Dendritic cell treated with granulocyte-macrophage colony-stimulating factor and Interleukin-4, amounts not matched to agents 40 ng/mL and 50 ng/mL, for 4 days (primary cell): ENCODE results near the gene DHRS7B.

Experiments used
- H3K27ac Mint-ChIP-seq: one replicate; pipeline ENCODE4 v1.8.0; 2022; ENCODE audit warnings: mild to moderate bottlenecking, mixed read lengths
- H3K27me3 Mint-ChIP-seq: one replicate; pipeline ENCODE4 v1.8.0; 2022; ENCODE audit warnings: mild to moderate bottlenecking, mixed read lengths
- H3K36me3 Mint-ChIP-seq: one replicate; pipeline ENCODE4 v1.8.0; 2022; ENCODE audit warnings: low read depth, mixed read lengths
- H3K4me1 Mint-ChIP-seq: one replicate; pipeline ENCODE4 v1.8.0; 2022; ENCODE audit warnings: low read depth, mixed read lengths
- H3K4me3 Mint-ChIP-seq: one replicate; pipeline ENCODE4 v1.8.0; 2022; ENCODE audit warnings: mild to moderate bottlenecking, moderate library complexity, mixed read lengths
- H3K9me3 Mint-ChIP-seq: one replicate; pipeline ENCODE4 v1.8.0; 2022; ENCODE audit warnings: mixed read lengths
- intact Hi-C: fragments of 100-400 bp; cut with micrococcal nuclease; formaldehyde crosslinking; loops from one replicate; pipeline ENCODE4 v1.15.0; 2022

The DHRS7B gene

GRCh38 chr17:21170809-21171208, 44.0 kb downstream of the DHRS7B start:
- intact Hi-C loops = no loop called here
- H3K4me3 Mint-ChIP-seq = no peak overlapping the region
- H3K27me3 Mint-ChIP-seq = no peaks in the 10 kb centered on the region
- peak overlapping the region; percentile 72 for H3K27ac Mint-ChIP-seq
- peaks cover 62% of the 10 kb centered on the region for H3K4me1 Mint-ChIP-seq
- peaks cover 35% of the 10 kb centered on the region for H3K36me3 Mint-ChIP-seq
- no peaks in the 10 kb centered on the region for H3K9me3 Mint-ChIP-seq

DNA sequence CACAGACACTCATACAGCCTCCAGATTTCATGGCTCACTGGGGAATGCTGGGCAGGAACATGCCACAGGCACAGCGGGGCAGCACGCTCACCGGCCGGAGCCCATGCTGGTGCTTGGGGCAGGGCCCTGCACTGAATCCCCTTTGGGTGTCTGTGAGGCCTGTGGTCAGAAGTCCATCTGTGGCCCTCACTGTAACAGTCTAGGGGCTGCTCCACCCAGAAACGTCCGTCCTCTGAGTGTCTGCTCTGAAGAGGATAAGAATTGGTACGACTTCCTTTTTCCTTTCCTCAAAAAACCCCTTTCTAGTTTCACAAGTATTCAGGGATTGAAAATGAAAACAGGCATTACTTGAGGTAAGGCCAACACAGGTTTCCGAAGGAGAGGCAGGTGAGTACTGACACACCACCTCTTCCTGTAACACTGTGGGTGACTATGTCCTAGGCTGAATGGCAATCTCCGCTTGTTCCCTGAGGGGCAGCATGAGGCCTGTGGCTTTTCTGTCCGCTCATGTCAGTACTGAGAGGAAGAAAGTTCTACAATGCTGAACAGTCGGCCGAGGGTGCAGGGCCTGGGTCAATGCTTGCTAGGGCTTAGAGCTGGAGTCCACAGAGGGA, 44.7 kb downstream of the DHRS7B start:
- Mint-ChIP-seq H3K4me1 (peaks cover 62% of the 10 kb centered on the region), H3K9me3 (no peaks in the 10 kb centered on the region), H3K36me3 (peaks cover 39% of the 10 kb centered on the region), H3K4me3 (no peak overlapping the region), H3K27me3 (no peaks in the 10 kb centered on the region), H3K27ac (peak overlapping the region; percentile 72)
- intact Hi-C loops = no loop called here

GRCh38 chr17:21171970-21172510, 45.3 kb downstream of the DHRS7B start:
- intact Hi-C loops = no loop called here
- Mint-ChIP-seq H3K27ac (peak overlapping the region; percentile 72), H3K36me3 (peaks cover 42% of the 10 kb centered on the region), H3K4me1 (peaks cover 55% of the 10 kb centered on the region), H3K4me3 (no peak overlapping the region), H3K9me3 (no peaks in the 10 kb centered on the region), H3K27me3 (no peaks in the 10 kb centered on the region)

GRCh38 chr17:21172846-21173245, 46.1 kb downstream of the DHRS7B start:
- Mint-ChIP-seq H3K9me3 (no peaks in the 10 kb centered on the region), H3K36me3 (peaks cover 50% of the 10 kb centered on the region), H3K4me1 (peaks cover 48% of the 10 kb centered on the region), H3K27ac (peak overlapping the region; percentile 10), H3K27me3 (no peaks in the 10 kb centered on the region), H3K4me3 (no peak overlapping the region)
- intact Hi-C loops = no loop called here

DNA sequence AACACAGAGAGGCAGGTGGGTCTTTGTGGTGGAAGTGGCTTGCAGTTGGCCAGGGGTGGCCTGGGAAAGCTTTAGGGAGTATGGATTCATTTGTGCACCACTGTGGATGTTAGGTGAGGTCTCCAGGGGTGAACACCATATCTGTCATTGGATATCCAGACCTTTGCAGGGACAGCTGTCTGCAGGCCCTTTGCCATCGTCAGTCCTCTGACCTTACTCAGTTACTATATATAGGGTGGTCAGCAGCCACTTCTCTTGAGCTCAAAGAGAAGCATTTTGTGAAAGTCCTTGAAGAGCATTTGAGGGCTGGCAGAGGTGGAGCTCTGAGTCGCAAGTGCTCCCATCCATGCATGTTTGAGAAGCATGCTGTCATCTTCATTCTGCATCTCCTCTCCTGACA, 46.8 kb downstream of the DHRS7B start:
- H3K4me3 Mint-ChIP-seq = no peak overlapping the region
- peaks cover 56% of the 10 kb centered on the region for H3K36me3 Mint-ChIP-seq
- H3K27me3 Mint-ChIP-seq = no peaks in the 10 kb centered on the region
- peaks cover 48% of the 10 kb centered on the region for H3K4me1 Mint-ChIP-seq
- H3K27ac Mint-ChIP-seq = peak overlapping the region; percentile 10
- no peaks in the 10 kb centered on the region for H3K9me3 Mint-ChIP-seq
- intact Hi-C loops = no loop called here

- Mint-ChIP-seq H3K9me3 (no peaks in the 10 kb centered on the region), H3K27ac (peak overlapping the region; percentile 31), H3K36me3 (peaks cover 63% of the 10 kb centered on the region), H3K27me3 (no peaks in the 10 kb centered on the region), H3K4me3 (no peak overlapping the region), H3K4me1 (peaks cover 48% of the 10 kb centered on the region)
- intact Hi-C loops = no loop called here
These were observed 47.4 kb downstream of the DHRS7B start for GRCh38 chr17:21174186-21174585.

DNA sequence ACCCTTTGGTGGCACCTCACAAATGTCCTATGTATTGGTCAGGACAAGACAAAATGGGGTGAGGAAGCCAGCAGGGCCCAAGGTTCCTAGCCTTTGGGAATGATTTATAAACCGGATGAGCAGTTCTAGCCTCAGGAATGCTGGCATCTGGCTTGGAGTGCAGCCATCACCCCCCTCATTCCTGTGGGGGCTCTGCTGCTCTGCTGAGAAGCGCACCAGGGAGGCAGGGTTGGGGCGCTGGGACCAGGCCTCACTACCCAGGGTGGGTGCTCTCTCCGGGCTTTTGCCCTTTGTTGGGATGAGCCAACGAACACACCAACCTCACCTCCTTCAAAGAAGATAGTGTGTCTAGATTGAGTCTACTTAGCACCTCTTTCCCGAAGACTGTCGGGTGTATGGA, 47.9 kb downstream of the DHRS7B start:
- Mint-ChIP-seq H3K4me3 (no peak overlapping the region), H3K4me1 (peaks cover 48% of the 10 kb centered on the region), H3K27me3 (no peaks in the 10 kb centered on the region), H3K9me3 (no peaks in the 10 kb centered on the region), H3K36me3 (peaks cover 68% of the 10 kb centered on the region), H3K27ac (peak overlapping the region; percentile 31)
- intact Hi-C loops = no loop called here

DNA sequence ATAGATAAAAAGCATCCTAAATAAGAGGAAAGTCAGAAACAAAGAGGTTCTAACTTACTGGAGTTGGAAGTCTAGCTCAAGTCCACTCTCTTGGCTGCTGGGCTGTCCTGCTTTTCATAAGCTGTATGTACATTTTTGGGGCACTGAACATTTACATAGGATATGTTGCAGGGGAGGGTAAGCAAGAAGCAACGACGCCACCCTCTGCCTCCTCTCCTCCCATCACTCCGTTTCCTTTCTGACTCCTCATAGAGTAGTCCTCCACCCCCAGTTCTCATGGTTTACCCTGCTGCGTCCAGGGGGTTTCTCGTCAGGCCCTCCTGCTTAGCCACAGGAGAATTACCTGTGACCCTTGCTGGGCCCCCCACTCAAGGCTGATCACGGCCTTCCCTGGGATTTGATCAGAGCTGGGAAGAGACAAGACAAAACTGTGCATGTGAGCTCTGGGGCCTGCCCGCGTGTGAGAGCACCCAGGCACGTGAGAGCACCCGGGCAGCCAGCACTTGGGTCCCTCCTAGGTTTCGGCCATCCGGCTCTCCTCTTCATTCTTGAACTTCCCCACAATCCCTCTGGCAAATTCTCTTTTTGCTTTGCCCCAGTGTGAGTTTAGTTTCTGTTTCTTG, 50.1 kb downstream of the DHRS7B start:
- Mint-ChIP-seq H3K9me3 (no peaks in the 10 kb centered on the region), H3K36me3 (peaks cover 67% of the 10 kb centered on the region), H3K27ac (no peak overlapping the region), H3K4me1 (peaks cover 27% of the 10 kb centered on the region), H3K4me3 (no peak overlapping the region), H3K27me3 (no peaks in the 10 kb centered on the region)
- intact Hi-C loops = no loop called here

DNA sequence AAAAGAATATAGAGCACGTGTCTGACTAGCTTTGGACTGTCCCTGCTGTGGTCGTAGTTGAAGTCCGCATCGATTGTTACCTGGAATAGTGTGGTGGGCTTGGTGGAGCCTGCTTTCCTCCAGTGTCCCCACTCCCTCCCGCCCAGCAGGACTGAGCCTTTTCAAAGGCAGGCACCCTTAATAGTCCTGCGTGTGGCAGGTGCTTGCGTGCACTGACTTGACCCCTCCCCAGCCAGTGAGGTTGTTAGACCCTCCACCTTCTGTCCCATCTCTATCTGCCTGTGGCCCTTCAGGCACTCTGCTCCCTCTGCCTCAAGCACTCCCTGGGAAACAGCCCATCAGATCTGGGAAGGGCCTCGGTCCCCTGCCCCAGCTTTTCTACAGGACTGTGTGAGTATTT, 50.6 kb downstream of the DHRS7B start:
- no peak overlapping the region for H3K27ac Mint-ChIP-seq
- intact Hi-C loops = no loop called here
- H3K27me3 Mint-ChIP-seq = no peaks in the 10 kb centered on the region
- peaks cover 22% of the 10 kb centered on the region for H3K4me1 Mint-ChIP-seq
- no peak overlapping the region for H3K4me3 Mint-ChIP-seq
- no peaks in the 10 kb centered on the region for H3K9me3 Mint-ChIP-seq
- peaks cover 65% of the 10 kb centered on the region for H3K36me3 Mint-ChIP-seq

DNA sequence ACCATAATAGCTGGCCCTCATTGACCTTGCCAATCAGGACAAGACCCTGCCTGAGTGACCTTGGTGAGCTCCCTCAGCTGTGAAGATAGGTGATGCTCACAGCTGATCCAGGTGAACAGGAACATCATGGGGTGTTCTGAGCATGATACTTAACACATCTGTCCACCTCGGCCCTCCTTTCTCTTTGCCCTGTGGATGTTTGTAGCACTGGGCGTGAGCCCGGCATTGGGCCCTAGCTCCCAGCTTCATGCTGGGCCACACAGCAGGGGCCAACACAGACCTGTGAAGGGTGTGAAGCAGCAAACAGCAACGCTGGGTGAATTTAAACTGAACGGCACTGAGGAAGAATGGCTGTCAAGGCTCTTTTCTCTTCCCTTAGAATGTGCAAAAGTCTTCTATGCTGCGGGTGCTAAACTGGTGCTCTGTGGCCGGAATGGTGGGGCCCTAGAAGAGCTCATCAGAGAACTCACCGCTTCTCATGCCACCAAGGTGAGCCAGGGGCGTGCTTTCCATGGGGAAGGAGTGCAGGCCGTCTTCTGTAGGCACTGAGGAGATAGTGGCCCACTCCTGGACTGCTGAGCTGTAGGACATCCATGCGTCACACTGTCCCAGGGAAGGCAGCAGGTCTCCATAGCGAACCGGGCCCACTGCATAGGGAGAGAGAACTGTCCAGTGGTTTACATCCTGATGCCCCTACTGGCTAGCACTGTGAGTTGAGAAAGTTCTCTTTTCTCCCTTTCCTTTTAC, 51.3 kb downstream of the DHRS7B start:
- H3K36me3 Mint-ChIP-seq = peaks cover 59% of the 10 kb centered on the region
- intact Hi-C loops = no loop called here
- H3K27me3 Mint-ChIP-seq = no peaks in the 10 kb centered on the region
- H3K9me3 Mint-ChIP-seq = no peaks in the 10 kb centered on the region
- no peak overlapping the region for H3K27ac Mint-ChIP-seq
- no peak overlapping the region for H3K4me3 Mint-ChIP-seq
- H3K4me1 Mint-ChIP-seq = peaks cover 17% of the 10 kb centered on the region

DNA sequence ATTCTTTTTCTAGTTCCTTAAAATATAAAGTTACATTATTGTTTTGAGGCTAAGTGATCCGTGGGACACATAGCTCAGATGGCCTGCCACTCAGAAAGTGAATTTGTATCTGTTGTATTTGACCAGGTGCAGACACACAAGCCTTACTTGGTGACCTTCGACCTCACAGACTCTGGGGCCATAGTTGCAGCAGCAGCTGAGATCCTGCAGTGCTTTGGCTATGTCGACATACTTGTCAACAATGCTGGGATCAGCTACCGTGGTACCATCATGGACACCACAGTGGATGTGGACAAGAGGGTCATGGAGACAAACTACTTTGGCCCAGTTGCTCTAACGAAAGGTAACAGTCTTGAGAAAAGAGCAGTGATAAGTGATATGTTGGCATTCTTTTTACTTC, 56.7 kb downstream of the DHRS7B start:
- Mint-ChIP-seq H3K27me3 (no peaks in the 10 kb centered on the region), H3K9me3 (no peaks in the 10 kb centered on the region), H3K4me1 (peaks cover 9% of the 10 kb centered on the region), H3K4me3 (no peak overlapping the region), H3K36me3 (peaks cover 50% of the 10 kb centered on the region), H3K27ac (no peak overlapping the region)
- intact Hi-C loops = no loop called here

GRCh38 chr17:21184570-21184969, 57.8 kb downstream of the DHRS7B start:
- intact Hi-C loops = no loop called here
- Mint-ChIP-seq H3K27ac (no peak overlapping the region), H3K4me3 (no peak overlapping the region)

DNA sequence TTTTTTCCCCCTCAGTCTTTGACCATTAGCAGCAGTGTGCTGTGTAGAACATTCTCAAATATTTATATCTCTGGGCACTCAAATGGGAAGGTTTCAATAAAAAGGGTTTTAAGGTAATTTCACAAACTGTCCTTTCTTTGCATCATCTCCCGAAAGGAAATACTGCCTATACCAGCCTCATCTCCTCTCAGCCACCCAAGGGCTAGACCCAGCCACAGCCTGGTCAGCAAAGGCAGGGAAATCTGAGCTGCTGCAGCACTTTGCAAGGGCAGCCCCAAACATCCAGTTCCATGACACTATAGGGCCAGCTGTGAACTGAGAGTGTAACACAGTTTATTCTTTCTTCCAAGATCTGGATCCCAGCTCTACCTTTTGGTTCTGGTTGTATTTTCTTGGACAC, 58.3 kb downstream of the DHRS7B start:
- Mint-ChIP-seq H3K27ac (no peak overlapping the region), H3K27me3 (no peaks in the 10 kb centered on the region), H3K4me1 (peaks cover 9% of the 10 kb centered on the region), H3K4me3 (no peak overlapping the region), H3K36me3 (peaks cover 50% of the 10 kb centered on the region), H3K9me3 (no peaks in the 10 kb centered on the region)
- intact Hi-C loops = no loop called here

More at GRCh38 chr17:21184570-21184969, 57.8 kb downstream of the DHRS7B start:
- Mint-ChIP-seq H3K27me3 (no peaks in the 10 kb centered on the region), H3K9me3 (no peaks in the 10 kb centered on the region), H3K4me1 (peaks cover 9% of the 10 kb centered on the region), H3K36me3 (peaks cover 50% of the 10 kb centered on the region)
